Iris pigment epithelial cell (primary cell): ENCODE measurements around the gene RBM20.

ENCODE experiments used
- DNase-seq: peaks from one replicate; pipeline ENCODE4 v3.0.0-alpha.2; 2011; ENCODE audit warnings: low read depth

The RBM20 gene

DNA sequence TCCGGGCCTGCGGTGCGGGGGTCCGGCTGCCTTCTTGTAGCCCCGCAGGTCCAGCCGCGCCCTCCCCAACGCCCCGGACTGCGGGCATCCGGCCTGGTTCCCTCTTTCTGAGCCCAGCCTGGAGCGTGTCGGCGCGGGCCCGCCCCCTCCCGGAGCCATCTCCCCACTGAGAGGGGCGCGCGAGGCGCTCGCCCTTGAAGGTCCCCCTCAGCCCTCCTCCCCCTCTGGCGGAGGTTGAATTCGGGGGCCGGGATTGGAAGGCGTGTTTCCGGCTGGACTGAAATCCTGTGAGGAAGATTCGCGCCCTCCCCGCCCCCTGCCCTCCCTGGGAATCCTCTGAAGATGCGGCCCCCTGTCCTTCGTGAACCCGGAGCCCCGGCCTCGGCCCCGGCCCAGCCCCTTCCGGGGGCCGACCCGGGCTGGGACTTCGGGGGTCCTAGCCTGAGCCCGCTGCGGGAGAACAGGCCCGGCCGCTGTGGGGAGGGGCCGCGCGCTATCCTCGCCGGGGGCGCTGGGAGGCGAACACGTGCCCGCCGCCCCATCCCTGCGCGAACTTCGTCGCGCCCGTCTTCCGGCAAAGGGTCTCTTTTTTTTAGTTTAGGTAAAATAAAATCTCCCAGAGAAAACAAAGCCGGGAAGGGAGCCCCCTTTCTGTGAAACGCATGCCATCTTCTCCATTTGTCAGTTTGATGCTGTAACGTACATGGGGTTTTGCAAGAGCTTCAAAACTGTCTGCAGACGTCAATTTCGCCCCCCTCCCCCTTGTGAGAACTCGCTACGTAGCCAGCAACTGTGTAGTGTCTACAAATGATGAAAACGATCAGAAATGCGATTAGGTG lies 228.2 kb downstream of the RBM20 start:
- DNase-seq, result peak; percentile 93

DNA sequence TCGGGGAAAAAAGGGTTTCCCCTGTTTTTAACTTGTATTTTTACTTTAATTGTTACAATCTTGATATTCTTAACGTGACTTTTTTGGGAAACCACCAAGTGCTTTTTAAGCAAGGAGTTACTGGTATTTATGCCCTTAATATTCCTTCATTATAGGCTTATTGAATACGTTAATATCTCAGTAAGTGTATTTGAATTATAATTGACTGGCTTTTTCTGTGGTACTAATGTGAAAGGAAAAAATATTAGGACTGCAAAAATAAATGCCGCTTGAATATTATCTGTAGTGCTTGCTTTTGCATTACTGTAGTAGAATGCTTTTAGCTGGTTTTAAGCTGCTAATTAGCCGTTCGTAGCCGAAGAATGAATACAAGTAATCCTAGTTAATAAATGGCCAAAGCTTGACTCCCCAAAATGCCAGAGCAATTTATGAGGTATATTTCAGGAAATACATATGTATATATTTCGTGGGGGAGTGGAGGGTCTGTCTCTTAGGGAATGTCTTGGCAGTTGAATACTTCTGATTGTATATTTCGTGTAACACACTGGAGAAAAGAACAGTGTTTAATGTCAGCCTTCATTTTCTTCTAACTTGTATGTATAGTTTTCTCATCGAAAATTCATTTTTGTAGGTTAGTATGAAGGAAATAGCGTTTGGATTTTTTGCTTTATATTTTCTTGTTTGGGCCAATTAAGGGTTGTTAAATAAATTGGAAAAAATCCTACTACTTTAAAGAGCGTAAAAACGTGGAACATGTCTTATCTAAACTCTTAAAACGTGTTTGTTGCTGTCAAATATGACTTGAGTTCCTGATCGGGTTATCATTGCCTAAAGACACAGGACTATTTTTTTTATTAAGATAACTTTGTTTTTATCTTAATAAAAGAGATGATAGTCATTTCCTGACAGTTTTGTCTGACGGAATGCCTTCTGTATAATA lies 229.1 kb downstream of the RBM20 start:
- DNase-seq, result no peak

DNA sequence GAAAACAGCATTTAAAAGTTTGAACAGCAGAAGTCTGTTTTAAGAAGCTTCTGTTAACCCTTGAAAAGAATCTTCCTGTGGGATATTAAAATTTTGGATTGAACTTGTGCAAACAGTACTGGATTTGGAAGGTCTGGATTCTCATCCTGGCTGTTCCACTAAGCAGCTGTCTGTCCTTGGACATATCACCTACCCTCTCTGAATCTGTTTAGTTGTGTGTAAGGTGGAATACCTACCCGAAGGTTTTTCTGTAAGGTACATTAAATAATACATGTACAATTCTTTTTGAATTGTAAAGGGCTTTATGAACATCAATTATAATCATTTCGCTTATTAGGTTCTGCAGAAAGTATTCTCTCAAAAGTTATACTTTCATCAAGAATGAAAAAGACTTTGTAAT lies 229.8 kb downstream of the RBM20 start:
- no peak for DNase-seq

DNA sequence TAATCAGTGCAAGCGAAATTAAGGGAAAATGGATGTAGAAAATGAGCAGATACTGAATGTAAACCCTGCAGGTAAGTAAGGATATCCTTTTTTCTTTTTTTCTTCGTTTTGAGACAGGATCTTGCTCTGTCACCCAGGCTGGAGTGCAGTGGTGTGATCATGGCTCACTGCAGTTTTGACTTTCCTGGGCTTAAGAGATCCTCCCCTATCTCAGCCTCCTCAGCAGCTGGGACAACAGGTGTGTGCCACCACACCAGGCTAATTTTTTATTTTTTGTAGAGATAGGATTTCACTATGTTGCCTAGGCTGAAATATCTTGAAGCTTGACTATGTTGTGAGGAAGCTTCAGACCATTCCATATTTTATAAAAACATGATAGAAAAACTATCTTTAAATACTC lies 231.9 kb downstream of the RBM20 start:
- DNase-seq, result no peak

DNA sequence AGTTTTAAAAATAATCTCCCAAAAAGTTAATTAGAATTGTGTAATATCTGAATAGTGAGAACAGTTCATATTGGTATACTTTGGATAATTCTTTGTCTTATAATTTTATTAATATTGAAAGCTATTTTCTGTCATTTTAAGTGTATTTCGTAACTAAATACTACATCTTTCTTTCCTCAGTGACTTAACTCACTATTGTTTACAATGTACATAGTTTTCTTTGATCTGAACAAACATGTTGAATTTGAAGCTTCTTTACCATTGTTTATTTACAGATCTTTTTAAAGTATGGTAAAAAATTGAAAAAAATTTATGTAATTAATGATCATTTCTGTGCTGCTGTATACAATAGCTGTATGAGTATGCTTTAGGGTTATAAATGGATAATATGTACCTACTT lies 232.7 kb downstream of the RBM20 start:
- DNase-seq, result no peak

DNA sequence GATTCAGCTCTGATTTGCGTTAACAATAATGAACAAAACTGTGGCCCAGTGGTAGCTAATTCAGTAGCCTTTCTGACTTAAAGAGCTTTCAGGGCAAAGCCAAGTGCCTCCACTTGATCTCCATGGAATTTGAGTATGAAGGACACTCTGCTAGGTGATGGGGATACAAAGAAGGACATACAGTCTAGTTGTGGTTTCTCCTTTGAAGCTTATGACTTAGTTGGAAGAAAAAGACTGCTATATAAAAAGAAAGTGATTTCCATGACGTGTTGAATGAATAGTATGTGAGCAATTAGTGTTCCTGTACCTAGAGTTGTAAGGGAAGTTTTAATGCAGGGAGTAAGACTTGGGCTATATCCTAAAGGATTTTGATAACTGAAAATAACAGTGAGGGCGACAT lies 235.9 kb downstream of the RBM20 start:
- no peak for DNase-seq

DNA sequence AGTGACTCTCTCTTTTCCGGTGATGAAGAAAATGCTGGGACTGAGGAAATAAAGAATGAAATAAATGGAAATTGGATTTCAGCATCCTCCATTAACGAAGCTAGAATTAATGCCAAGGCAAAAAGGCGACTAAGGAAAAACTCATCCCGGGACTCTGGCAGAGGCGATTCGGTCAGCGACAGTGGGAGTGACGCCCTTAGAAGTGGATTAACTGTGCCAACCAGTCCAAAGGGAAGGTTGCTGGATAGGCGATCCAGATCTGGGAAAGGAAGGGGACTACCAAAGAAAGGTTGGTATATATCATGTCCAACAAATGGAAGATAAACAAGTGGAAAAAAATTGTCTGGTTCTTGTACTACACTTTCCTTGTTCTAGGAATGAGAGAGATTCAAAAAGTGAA lies 237.1 kb downstream of the RBM20 start:
- DNase-seq, result no peak

DNA sequence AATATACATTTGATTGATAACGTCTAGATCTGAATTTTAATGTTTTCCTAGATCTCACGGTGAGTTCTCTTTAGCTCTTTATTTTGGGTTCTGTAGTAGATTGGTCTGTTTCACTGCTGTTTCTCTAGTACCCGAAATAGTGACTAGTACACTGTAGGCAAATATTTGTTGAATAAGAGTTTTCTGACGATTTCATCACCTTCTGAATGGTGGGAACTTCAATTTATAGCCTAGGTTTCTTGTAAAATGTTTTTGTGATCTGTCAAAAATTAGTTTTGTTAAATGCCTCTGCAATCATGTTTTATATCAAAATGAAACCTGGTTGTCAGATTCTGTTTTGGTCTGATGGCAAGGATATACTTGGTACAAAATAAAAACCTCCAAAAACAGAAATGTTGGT lies 237.8 kb downstream of the RBM20 start:
- DNase-seq, result no peak

DNA sequence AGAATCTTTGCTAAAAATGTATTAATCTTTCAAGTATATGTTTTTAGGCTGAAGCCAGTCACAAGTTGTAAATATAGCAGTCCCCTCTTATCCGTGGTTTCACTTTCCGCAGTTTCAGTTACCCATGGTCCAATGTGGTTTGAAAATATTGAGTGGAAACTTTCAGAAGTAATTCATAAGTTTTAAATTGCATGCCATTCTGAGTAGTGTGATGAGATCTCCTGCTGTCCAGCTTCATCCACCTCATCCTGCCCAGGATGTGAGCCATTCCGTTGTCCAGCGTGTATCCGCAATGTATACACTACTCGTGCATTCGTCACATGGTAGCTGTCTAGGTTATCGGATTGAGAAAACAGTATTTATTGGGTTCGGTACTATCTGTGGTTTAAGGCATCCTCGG lies 239.8 kb downstream of the RBM20 start:
- no peak for DNase-seq

DNA sequence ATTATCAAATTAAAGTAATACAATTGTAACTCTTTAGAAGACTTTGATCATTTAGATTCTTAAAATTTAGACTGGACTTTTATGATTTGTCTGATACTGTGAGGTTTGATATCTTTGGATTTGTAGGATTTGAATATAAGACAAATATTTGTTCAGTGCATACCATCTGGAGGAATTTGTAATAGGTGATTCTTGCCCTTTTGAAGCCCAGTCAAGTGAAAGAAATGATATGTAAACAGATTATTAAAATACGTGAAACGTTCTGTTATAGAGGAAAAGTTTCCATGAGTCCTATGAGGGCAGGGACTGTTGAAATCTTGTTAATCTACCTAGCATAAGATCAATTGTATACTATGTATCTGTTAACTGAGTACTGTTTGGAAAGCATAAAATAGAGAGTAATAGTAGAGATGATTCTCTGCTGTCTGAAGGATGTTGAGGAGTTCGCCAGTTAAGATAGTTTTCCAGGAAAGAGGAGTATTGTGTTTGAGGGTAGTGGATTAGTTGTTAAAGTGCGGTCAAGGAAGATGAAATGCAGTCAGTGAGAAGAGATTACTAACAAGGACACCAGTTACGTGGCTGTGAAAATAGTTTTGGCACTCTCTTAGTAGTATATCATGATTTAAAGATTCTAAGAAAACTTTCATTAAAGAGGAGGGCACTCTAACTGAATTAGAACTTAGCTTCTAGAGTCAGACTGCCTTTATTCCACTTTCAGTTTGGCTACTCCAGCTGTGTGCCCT lies 242.0 kb downstream of the RBM20 start:
- DNase-seq, result no peak

DNA sequence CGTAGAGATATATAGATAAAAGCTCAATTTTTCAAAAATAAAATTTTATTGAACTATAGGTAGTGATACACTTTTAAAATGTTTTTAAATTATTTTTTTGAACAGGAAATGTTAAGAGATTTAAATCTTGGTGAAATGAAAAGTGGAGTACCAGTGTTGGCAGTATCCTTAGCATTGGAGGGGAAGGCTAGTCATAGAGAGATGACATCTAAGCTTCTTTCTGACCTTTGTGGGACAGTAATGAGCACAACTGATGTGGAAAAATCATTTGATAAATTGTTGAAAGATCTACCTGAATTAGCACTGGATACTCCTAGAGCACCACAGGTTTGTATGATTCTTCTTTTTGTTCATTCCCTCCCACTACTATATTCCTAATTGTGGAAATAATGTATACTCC lies 243.4 kb downstream of the RBM20 start:
- no peak for DNase-seq
